ENCODE measurements around the gene LMTK3. TPM values are rescaled to one million over a fixed set of nuclear protein-coding genes. Genes with fewer than 3 reads are reported as not detected.
"Not testable (repeated sequence)": the region's sequence is repeated elsewhere in the genome, so short reads cannot be mapped to it uniquely, and the experiment has no call there.

Gene LMTK3
- total RNA-seq, 1 donor from 2014 or later: 0.67 TPM

DNA sequence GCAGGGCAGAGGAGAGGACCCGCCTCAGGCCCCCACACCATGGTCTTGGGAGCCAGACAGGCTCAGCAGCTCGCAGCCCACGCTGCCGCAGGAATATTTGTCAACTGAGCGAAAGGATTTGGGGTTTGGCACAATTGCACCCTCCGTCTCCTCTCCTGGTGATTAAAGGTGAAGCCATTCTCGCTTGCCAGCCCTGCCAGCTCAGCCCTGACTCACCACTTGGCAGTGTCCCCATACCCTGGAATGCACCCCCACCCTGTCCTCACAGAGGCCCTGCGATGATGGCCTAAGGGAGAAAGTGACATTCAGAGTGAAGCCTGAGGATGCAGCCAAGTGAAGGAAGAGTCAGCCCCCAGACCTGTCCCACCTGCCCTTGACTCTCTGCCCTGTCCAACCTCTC is 23.7 kb downstream of the LMTK3 start:
- no peaks in the 10 kb centered on the region for H3K9me3 Mint-ChIP-seq (ENCODE audit: low read depth)

DNA sequence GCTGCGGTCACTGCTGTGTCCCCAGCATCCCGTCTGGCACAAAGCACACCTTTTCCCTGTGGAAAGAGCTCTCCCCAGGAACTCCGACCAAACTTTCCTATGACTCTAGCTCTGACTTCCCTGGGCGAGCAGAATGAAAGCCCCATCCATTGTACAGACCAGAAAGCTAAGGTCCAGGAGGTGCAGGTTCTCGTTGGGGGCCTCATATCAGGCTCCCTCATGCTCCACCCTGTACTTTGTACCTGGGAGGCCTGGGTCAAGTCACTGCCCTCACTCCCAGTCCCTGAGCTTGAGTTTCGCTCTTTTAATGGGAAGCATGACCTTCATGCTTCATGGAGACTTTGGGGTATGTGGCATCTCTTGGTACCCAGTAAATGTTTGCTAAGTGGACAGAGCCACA is 24.1 kb downstream of the LMTK3 start:
- Mint-ChIP-seq H3K4me3 (ENCODE audit: unreplicated experiment) (no peak overlapping the region), H3K27ac (ENCODE audit: unreplicated experiment) (peak overlapping the region; percentile 95), H3K4me1 (ENCODE audit: low read depth) (peaks cover 55% of the 10 kb centered on the region), H3K9me3 (ENCODE audit: low read depth) (no peaks in the 10 kb centered on the region), H3K27me3 (ENCODE audit: low read depth) (peaks cover 2% of the 10 kb centered on the region), H3K36me3 (ENCODE audit: low read depth) (no peaks in the 10 kb centered on the region)
- DNase-seq (ENCODE audit: low spot score): no peak
- TF ChIP-seq, protein P1, sequence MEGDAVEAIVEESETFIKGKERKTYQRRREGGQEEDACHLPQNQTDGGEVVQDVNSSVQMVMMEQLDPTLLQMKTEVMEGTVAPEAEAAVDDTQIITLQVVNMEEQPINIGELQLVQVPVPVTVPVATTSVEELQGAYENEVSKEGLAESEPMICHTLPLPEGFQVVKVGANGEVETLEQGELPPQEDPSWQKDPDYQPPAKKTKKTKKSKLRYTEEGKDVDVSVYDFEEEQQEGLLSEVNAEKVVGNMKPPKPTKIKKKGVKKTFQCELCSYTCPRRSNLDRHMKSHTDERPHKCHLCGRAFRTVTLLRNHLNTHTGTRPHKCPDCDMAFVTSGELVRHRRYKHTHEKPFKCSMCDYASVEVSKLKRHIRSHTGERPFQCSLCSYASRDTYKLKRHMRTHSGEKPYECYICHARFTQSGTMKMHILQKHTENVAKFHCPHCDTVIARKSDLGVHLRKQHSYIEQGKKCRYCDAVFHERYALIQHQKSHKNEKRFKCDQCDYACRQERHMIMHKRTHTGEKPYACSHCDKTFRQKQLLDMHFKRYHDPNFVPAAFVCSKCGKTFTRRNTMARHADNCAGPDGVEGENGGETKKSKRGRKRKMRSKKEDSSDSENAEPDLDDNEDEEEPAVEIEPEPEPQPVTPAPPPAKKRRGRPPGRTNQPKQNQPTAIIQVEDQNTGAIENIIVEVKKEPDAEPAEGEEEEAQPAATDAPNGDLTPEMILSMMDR (IDR thresholded peaks at IDR 0.05): no peak

More for the DNA sequence above, 23.7 kb downstream of the LMTK3 start:
- Mint-ChIP-seq H3K27ac (ENCODE audit: unreplicated experiment) (peak overlapping the region; percentile 95), H3K4me1 (ENCODE audit: low read depth) (peaks cover 58% of the 10 kb centered on the region), H3K27me3 (ENCODE audit: low read depth) (peaks cover 4% of the 10 kb centered on the region), H3K36me3 (ENCODE audit: low read depth) (no peaks in the 10 kb centered on the region), H3K4me3 (ENCODE audit: unreplicated experiment) (peak overlapping the region; percentile 33)
- TF ChIP-seq, protein P1 (IDR thresholded peaks at IDR 0.05): no peak
- DNase-seq (ENCODE audit: low spot score): no peak

DNA sequence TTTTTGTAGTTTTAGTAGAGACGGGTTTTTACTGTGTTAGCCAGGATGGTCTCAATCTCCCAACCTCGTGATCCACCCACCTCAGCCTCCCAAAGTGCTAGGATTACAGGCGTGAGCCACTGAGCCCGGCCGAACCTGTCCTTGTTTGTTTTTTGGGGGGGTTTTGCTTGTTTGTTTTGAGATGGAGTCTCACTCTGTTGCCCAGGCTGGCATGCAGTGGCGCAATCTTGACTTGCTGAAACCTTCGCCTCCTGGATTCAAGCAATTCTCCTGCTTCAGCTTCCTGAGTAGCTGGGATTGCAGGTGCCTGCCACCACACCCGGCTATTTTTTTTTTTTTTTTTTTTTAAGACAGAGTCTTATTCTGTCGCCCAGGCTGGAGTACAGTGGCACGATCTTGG is 24.9 kb downstream of the LMTK3 start:
- H3K4me3 Mint-ChIP-seq (ENCODE audit: unreplicated experiment); H3K27me3 Mint-ChIP-seq (ENCODE audit: low read depth); H3K27ac Mint-ChIP-seq (ENCODE audit: unreplicated experiment); H3K36me3 Mint-ChIP-seq (ENCODE audit: low read depth); H3K9me3 Mint-ChIP-seq (ENCODE audit: low read depth); DNase-seq (ENCODE audit: low spot score): not testable (repeated sequence)
- peaks cover 57% of the 10 kb centered on the region for H3K4me1 Mint-ChIP-seq (ENCODE audit: low read depth)

DNA sequence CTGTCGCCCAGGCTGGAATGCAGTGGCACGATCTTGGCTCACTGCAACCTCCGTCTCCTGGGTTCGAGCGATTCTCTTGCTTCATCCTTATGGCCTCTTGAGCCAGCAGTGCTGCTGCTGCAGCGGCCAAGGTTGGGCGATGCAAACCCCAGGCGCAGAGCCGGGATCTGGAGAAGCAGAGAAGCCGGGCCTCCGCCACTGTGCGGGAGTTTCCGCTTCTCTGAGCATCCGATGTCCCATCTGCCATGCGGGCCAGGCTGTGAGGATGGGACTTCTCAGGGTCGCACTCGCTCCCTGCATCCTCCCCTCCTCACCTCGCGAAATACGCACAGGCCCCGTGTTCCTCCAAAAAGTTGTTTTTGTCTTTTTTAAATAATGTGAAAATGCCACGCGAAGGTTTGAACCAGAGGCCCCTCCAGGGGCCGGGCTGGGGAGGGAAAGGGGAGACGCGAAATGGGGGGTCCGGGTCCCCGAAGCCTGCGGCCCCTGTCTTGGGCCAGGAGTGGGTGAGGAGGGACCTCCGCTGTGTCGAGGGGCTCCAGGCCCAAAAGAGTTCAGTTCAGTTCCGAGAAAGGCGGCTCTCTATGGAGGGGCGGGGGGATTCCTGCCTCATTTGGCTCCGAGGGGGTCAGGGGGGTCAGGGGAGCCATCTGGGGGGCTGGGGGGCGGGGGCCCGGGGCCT is 26.6 kb downstream of the LMTK3 start:
- TF ChIP-seq, protein P1 (IDR thresholded peaks at IDR 0.05): no peak
- H3K4me3 Mint-ChIP-seq (ENCODE audit: unreplicated experiment): no peak overlapping the region
- H3K36me3 Mint-ChIP-seq (ENCODE audit: low read depth): peaks cover 4% of the 10 kb centered on the region
- no peak overlapping the region for H3K27ac Mint-ChIP-seq (ENCODE audit: unreplicated experiment)
- no peak for DNase-seq (ENCODE audit: low spot score)
- H3K27me3 Mint-ChIP-seq (ENCODE audit: low read depth): no peaks in the 10 kb centered on the region
- peaks cover 53% of the 10 kb centered on the region for H3K4me1 Mint-ChIP-seq (ENCODE audit: low read depth)
- H3K9me3 Mint-ChIP-seq (ENCODE audit: low read depth): no peaks in the 10 kb centered on the region

DNA sequence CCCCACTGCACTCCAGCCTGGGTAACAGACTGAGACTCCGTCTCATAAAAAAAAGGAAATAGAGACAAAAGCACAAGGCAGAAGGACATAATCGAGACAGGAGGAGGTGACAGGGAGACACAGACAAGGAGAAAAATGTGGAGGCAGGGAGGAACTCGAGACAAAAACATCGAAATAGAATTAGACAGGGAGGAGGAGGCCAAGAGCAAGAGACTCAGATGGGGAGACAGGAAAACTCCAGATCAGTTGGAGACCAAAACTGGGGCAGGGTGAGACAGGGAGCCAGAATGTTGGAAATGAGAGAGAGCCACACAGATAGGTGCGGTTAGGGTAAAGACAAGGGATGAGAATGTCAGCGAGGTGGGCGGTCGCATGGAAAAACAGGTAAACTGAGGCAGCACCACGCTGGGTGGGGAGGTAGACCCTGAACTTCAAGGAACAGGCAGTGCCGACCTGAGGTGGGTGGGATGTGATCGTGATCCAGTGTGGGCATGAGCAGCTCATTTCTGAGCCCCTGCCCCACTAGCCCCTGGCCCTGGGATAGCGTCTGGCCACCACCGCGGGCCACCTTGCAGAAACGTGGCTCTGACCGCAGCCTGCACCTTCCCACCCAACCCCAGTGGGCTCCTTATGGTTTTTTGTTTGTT is 27.3 kb downstream of the LMTK3 start:
- TF ChIP-seq, protein P1 (IDR thresholded peaks at IDR 0.05): no peak
- no peak overlapping the region for H3K27ac Mint-ChIP-seq (ENCODE audit: unreplicated experiment)

More for the DNA sequence above, 27.3 kb downstream of the LMTK3 start:
- Mint-ChIP-seq H3K4me1 (ENCODE audit: low read depth) (peaks cover 47% of the 10 kb centered on the region), H3K4me3 (ENCODE audit: unreplicated experiment) (no peak overlapping the region), H3K36me3 (ENCODE audit: low read depth) (peaks cover 6% of the 10 kb centered on the region), H3K9me3 (ENCODE audit: low read depth) (no peaks in the 10 kb centered on the region), H3K27me3 (ENCODE audit: low read depth) (no peaks in the 10 kb centered on the region)
- DNase-seq (ENCODE audit: low spot score): no peak

Measured in chondrocyte (in vitro differentiated cells).